K562 (cell line): Measurements from ENCODE around the gene TBXA2R. TPM values are rescaled to one million over a fixed set of nuclear protein-coding genes. Genes with fewer than 3 reads are reported as not detected.

ENCODE experiments used
- ATAC-seq: fragments of 200-7000 bp; cut with Tn5 transposase; 3 replicates; pipeline ENCODE4 v1.9.1; 2020; ENCODE audit warnings: moderate library complexity
- BruUV-seq: library from RNA; stranded (reverse); fragments of 400-500 nt; replicated peaks from 2 replicates; lab custom pipeline; 2021; lab: Mats Ljungman, UMichigan
- CTCF ChIA-PET: fragments of 300-600 bp; formaldehyde crosslinking; extraction: SDS; loops from one replicate; lab custom pipeline; 2021; ENCODE audit warnings: low intra/inter-chr PET ratio; lab: Yijun Ruan, JAX
- POLR2A ChIA-PET: fragments of 300-600, 350-650 bp; sonication (Branson Sonifier 250); formaldehyde crosslinking; extraction: SDS; loops from one replicate; lab custom pipeline; 2021; ENCODE audit warnings: antibody characterized with exemption, inconsistent platforms; lab: Yijun Ruan, JAX
- DNase-seq, 4 experiments: peaks; one replicate each; pipeline versions ENCODE4 v3.0.0 to v3.0.0-alpha.2; 2011 to 2018; ENCODE audit warnings: low spot score in 3 of 4, mixed read lengths in 3 of 4; ENCODE audit errors: extremely low read depth in 1 of 4
- FAIRE-seq: peaks from 2 replicates; lab custom pipeline; 2011; peaks lifted over from hg19 to GRCh38; lab: Jason Lieb, UNC
- H2AFZ ChIP-seq: 2 replicates; pipeline ENCODE4 v1.6.0; 2011; ENCODE audit warnings: low read depth, low read length, control low read depth, inconsistent platforms
- H3K27ac ChIP-seq: fragments of 200-600 bp; 3 replicates; pipeline ENCODE4 v1.8.0; 2011; ENCODE audit warnings: low read depth, mild to moderate bottlenecking, control low read depth, inconsistent platforms, low read length, moderate library complexity, mixed read lengths; ENCODE audit errors: extremely low read depth
- H3K27me3 ChIP-seq, 2 experiments: fragments of 300-600 bp in 1 of 2; 2 replicates in 1 of 2; 3 replicates in 1 of 2; pipeline versions ENCODE4 v1.6.0 to v1.8.0; 2011; ENCODE audit warnings: inconsistent platforms in 2 of 2, low read length in 2 of 2, mild to moderate bottlenecking in 1 of 2, mixed read lengths in 1 of 2, moderate library complexity in 1 of 2; ENCODE audit not compliant: control insufficient read depth in 2 of 2, insufficient read depth in 2 of 2
- H3K36me3 ChIP-seq: fragments of 300-600 bp; 3 replicates; pipeline ENCODE4 v1.8.0; 2011; ENCODE audit warnings: mild to moderate bottlenecking, low read length, inconsistent platforms; ENCODE audit not compliant: control insufficient read depth, insufficient read depth
- H3K4me1 ChIP-seq, 2 experiments: fragments of 200-600 bp in 1 of 2; replicated peaks in 1 of 2; 2 replicates in 1 of 2; 3 replicates in 1 of 2; pipeline versions ENCODE4 v1.5.1 to v1.8.0; 2011; ENCODE audit warnings: inconsistent platforms in 2 of 2, low read length in 2 of 2, mild to moderate bottlenecking in 1 of 2, mixed read lengths in 1 of 2, moderate library complexity in 1 of 2; ENCODE audit not compliant: control insufficient read depth in 2 of 2, insufficient read depth in 2 of 2
- H3K4me2 ChIP-seq: 2 replicates; pipeline ENCODE4 v1.6.1; 2011; ENCODE audit warnings: low read length, control low read depth, inconsistent platforms, mixed read lengths; ENCODE audit not compliant: insufficient read depth
- H3K4me3 ChIP-seq: fragments of 200-600 bp; sonication (generic), shearing (Covaris generic); 2 replicates; pipeline ENCODE4 v1.5.1; 2016; ENCODE audit warnings: control low read depth, inconsistent platforms
- H3K79me2 ChIP-seq: fragments of 200-600 bp; 3 replicates; pipeline ENCODE4 v1.8.0; 2011; ENCODE audit warnings: low read length, inconsistent platforms; ENCODE audit not compliant: control insufficient read depth, insufficient read depth
- H3K9ac ChIP-seq, 2 experiments: 2 replicates each; pipeline versions ENCODE4 v1.6.0 to v1.6.1; 2011; ENCODE audit warnings: low read depth in 2 of 2, low read length in 2 of 2, control low read depth in 1 of 2, inconsistent platforms in 1 of 2, mild to moderate bottlenecking in 1 of 2, mixed read lengths in 1 of 2; ENCODE audit not compliant: insufficient read depth in 1 of 2
- H3K9me1 ChIP-seq: one replicate; pipeline ENCODE4 v1.6.0; 2011; ENCODE audit warnings: inconsistent platforms, mild to moderate bottlenecking, low read length, moderate library complexity; ENCODE audit not compliant: control insufficient read depth, insufficient read depth
- H3K9me3 ChIP-seq: replicated peaks from 2 replicates; pipeline ENCODE4 v1.5.1; 2011; ENCODE audit warnings: low read depth, low read length, inconsistent platforms; ENCODE audit not compliant: control insufficient read depth, insufficient read depth
- H4K20me1 ChIP-seq: replicated peaks from 2 replicates; pipeline ENCODE4 v1.6.1; 2011; ENCODE audit warnings: low read length, inconsistent platforms, mixed read lengths; ENCODE audit not compliant: control insufficient read depth, insufficient read depth
- CCAR2 ChIP-seq: fragments of 200-400 bp; formaldehyde crosslinking; IDR thresholded peaks from 2 replicates; pipeline ENCODE4 v1.6.1; 2017; ENCODE audit warnings: mild to moderate bottlenecking, low read depth, low read length
- ESRRA ChIP-seq: fragments of 450-650 bp; IDR thresholded peaks from 2 replicates; pipeline ENCODE4 v1.6.1; 2014; ENCODE audit warnings: low read depth, mild to moderate bottlenecking, moderate library complexity, borderline replicate concordance
- FOXA1 ChIP-seq: fragments of 450-650 bp; IDR thresholded peaks from 2 replicates; pipeline ENCODE4 v1.6.1; 2016; ENCODE audit warnings: mild to moderate bottlenecking, borderline replicate concordance
- GABPB1 ChIP-seq: sonication (generic); formaldehyde crosslinking; IDR thresholded peaks from 2 replicates; pipeline ENCODE4 v1.8.0; 2022; ENCODE audit warnings: mild to moderate bottlenecking, missing genetic modification reagents
- KDM1A ChIP-seq, 2 experiments: fragments of 450-650 bp; IDR thresholded peaks; 2 replicates each; pipeline ENCODE4 v1.6.1; 2016; ENCODE audit warnings: mild to moderate bottlenecking in 2 of 2
- MYBL2 ChIP-seq, 2 experiments: fragments of 450-650 bp in 1 of 2; sonication (generic) in 1 of 2; formaldehyde crosslinking in 1 of 2; IDR thresholded peaks; 2 replicates each; pipeline versions ENCODE4 v1.6.1 to v1.8.1; 2017 to 2022; ENCODE audit warnings: borderline replicate concordance in 1 of 2, inconsistent platforms in 1 of 2, low read depth in 1 of 2, mild to moderate bottlenecking in 1 of 2, missing genetic modification reagents in 1 of 2, moderate library complexity in 1 of 2
- NFATC3 ChIP-seq: fragments of 450-650 bp; IDR thresholded peaks from 2 replicates; pipeline ENCODE4 v1.6.1; 2017; ENCODE audit warnings: mild to moderate bottlenecking
- PTBP1 ChIP-seq: fragments of 200-400 bp; formaldehyde crosslinking; IDR thresholded peaks from 2 replicates; pipeline ENCODE4 v1.6.1; 2017; ENCODE audit warnings: low read depth, low read length
- SIX5 ChIP-seq, 2 experiments: IDR thresholded peaks; 2 replicates each; pipeline ENCODE4 v1.6.1; 2011; ENCODE audit warnings: low read length in 2 of 2, borderline replicate concordance in 1 of 2, low read depth in 1 of 2, mild to moderate bottlenecking in 1 of 2, moderate library complexity in 1 of 2; ENCODE audit not compliant: insufficient read depth in 1 of 2
- SMAD4 ChIP-seq: fragments of 250-450 bp; sonication (Bioruptor Pico); conservative IDR thresholded peaks from 2 replicates; pipeline ENCODE4 v1.8.0; 2021; ENCODE audit warnings: inconsistent platforms, mild to moderate bottlenecking, moderate library complexity
- TAF1 ChIP-seq: IDR thresholded peaks from 2 replicates; pipeline ENCODE4 v1.6.1; 2011; ENCODE audit warnings: mild to moderate bottlenecking, low read length, moderate library complexity; ENCODE audit not compliant: insufficient read depth, control insufficient read depth, severe bottlenecking; ENCODE audit errors: extremely low read depth
- TAF15 ChIP-seq: fragments of 200-400 bp; formaldehyde crosslinking; IDR thresholded peaks from 2 replicates; pipeline ENCODE4 v1.6.1; 2017; ENCODE audit warnings: mild to moderate bottlenecking, low read depth, low read length, moderate library complexity
- XRCC4 ChIP-seq: IDR thresholded peaks from one replicate; pipeline ENCODE4 v1.6.1; 2011; ENCODE audit not compliant: insufficient read depth, insufficient read length; ENCODE audit errors: extremely low read depth
- ZKSCAN8 ChIP-seq: fragments of 200-800 bp; sonication (Bioruptor generic); IDR thresholded peaks from 2 replicates; pipeline ENCODE4 v1.6.1; 2016; ENCODE audit warnings: missing genetic modification characterization, missing compliant biosample characterization
- ZNF324 ChIP-seq: fragments of 250-450 bp; sonication (Bioruptor Pico); IDR thresholded peaks from 2 replicates; pipeline ENCODE4 v1.4.0; 2020; ENCODE audit warnings: mild to moderate bottlenecking
- ZNF444 ChIP-seq: fragments of 250-450 bp; sonication (Bioruptor Pico); IDR thresholded peaks from 2 replicates; pipeline ENCODE4 v1.4.0; 2020; ENCODE audit warnings: mild to moderate bottlenecking, moderate library complexity
- ZNF830 ChIP-seq: fragments of 250-450 bp; sonication (Bioruptor Pico); IDR thresholded peaks from 2 replicates; pipeline ENCODE4 v1.5.0; 2021; ENCODE audit warnings: mild to moderate bottlenecking
- WGBS: fragments of 100-300 bp; shearing (Covaris generic); methylation state at CpG from one replicate; pipeline ENCODE4 v1.1.6; 2016; ENCODE audit warnings: low coverage, mixed read lengths; ENCODE audit not compliant: insufficient coverage; ENCODE audit errors: missing lambda C conversion rate; 5-methylcytosine and 5-hydroxymethylcytosine counted together
- in situ Hi-C: fragments of 300-500 bp; cut with MboI; formaldehyde crosslinking; loops from 4 replicates; pipeline ENCODE4 v1.15.0; 2018; ENCODE audit warnings: inconsistent platforms, mixed read lengths
- intact Hi-C: fragments of 100-400 bp; cut with micrococcal nuclease; formaldehyde crosslinking; loops from 2 replicates; pipeline ENCODE4 v1.14.2; 2022
- polyA plus RNA-seq, 8 experiments: library from polyadenylated mRNA; depleted of rRNA in 4 of 8; stranded (reverse) in 5 of 8; unstranded in 3 of 8; fragments of >200 nt; fragmentation: Nextera tagmentation in 2 of 8; fragmentation: Illumina TruSeq in 1 of 8; extraction: Ambion mirVana in 2 of 8; extraction: Trizol in 1 of 8; gene quantifications; 2 replicates each; pipeline versions ENCODE4 v1.2.1 to v1.2.3, GENCODE V29; 2011 to 2014; ENCODE audit warnings: inconsistent platforms in 1 of 8, missing spikeins in 1 of 8
- total RNA-seq, 7 experiments: library from RNA; depleted of rRNA in 6 of 7; stranded (reverse); fragments of >200 nt in 6 of 7; fragmentation: Illumina TruSeq in 2 of 7; extraction: Trizol in 2 of 7; gene quantifications; 2 replicates each; pipeline versions ENCODE4 v1.2.1 to v1.2.3, GENCODE V29; 2011 to 2021; ENCODE audit warnings: low replicate concordance in 1 of 7
- TF ChIP-seq, protein P1 (sequence below): sonication (generic); formaldehyde crosslinking; IDR thresholded peaks from 2 replicates; pipeline ENCODE4 v1.8.1; 2023; ENCODE audit warnings: mild to moderate bottlenecking, missing genetic modification reagents
- TF ChIP-seq, protein P2 (sequence below): fragments of 250-450 bp; sonication (Bioruptor Pico); IDR thresholded peaks from 2 replicates; pipeline ENCODE4 v1.5.0; 2022; ENCODE audit warnings: mild to moderate bottlenecking

Gene TBXA2R
- total and polyA plus RNA-seq, 9 of the 15 experiments (the other 6 are each of a cell fraction or from before 2014, with no cell fraction given), result 1.5 to 24.0 (median 2.8) TPM

DNA sequence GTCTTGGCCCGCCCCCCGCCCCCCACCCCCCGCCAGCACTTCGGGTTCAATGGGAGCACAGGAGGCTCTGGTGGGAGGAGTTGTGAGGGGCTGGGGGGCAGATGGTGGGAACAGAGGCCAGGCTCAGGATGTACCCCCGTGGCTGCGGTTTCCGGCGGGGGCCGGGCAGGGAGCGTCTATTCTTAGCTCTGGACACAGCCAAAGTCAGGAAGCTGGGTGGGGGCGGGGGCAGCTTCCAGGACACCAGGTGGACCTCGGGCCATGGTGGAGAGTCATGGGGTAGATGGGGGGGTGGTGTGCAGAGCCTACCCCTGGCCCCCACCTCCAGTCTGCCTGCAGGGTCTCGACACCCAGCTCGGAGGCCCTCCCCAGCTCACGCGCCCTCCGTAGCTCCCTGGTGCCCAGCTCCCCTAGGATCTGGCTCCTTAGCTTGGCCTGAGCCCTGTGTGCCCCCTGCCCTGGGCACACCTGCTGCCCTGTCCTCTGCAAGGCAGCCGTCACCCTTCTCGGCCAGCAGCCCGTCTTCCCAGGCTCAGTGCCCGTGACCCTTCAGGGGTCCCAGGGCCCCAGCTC is 2.2 kb upstream of the TBXA2R start:
- DNase-seq (peak; percentile 49 to 88 (median 66)), FAIRE-seq (no peak), ATAC-seq (peak; percentile 4; the same call in 2 of the 3 replicates)
- Histone ChIP-seq H4K20me1 (no peaks in the 10 kb centered on the region), H3K9ac (peak overlapping the region; percentile 87 to 92; a peak in 3 of 4 replicates), H3K27me3 (no peaks in the 10 kb centered on the region), H3K36me3 (peaks cover 49% of the 10 kb centered on the region), H3K4me3 (no peak overlapping the region), H3K4me2 (peak overlapping the region; percentile 91), H3K27ac (peak overlapping the region; percentile 98), H3K9me3 (no peaks in the 10 kb centered on the region; the same call in 1 of the 2 replicates), H3K4me1 (peaks cover 42 to 98% of the 10 kb centered on the region in 2 experiments), H3K79me2 (peaks cover 48% of the 10 kb centered on the region), H3K9me1 (no peaks in the 10 kb centered on the region), H2AFZ (no peak overlapping the region; the same call in 1 of the 2 replicates)
- in situ Hi-C loops, result no loop called here
- POLR2A ChIA-PET, result interaction anchor here (0.5 to 4.0 kb wide), 11 partner anchors 14 to 498 kb away, joined by 3 to 29 read pairs (median 4); partner anchors contain the start of gene MFSD12
- CTCF ChIA-PET, result no interaction called here
- intact Hi-C loops, result loop anchor here (10.0 kb wide), 1 partner anchor 64 kb away; no protein-coding TSS in a partner anchor
- no TSS peak for BruUV-seq
- 34% methylated on average over 17 of the region's 21 CpGs for WGBS
- TF ChIP-seq ZNF444 (CRISPR knock-in tag) (no peak), FOXA1 (no peak), XRCC4 (no peak), MYBL2 (IDR thresholded peaks at IDR 0.05; ENCODE audit: low read depth) (no peak), MYBL2 (CRISPR knock-in tag; IDR thresholded peaks at IDR 0.05; ENCODE audit: borderline replicate concordance) (no peak), ZNF830 (no peak), ZNF324 (no peak), TAF1 (no peak), ESRRA (no peak), CCAR2 (no peak), KDM1A (IDR thresholded peaks at IDR 0.05) (peak in 1 of 2 experiments; percentile 31; a peak in 1 of 4 replicates), PTBP1 (no peak), NFATC3 (no peak), GABPB1 (CRISPR knock-in tag) (peak; percentile 49), ZKSCAN8 (CRISPR knock-in tag) (no peak), SIX5 (IDR thresholded peaks at IDR 0.05; ENCODE audit: borderline replicate concordance in 1 of 2, insufficient read depth in 1 of 2, low read depth in 1 of 2, low read length in 2 of 2) (no peak), SMAD4 (0 out of 2 replicates have a peak, but pooled peaks have one; percentile 20), TAF15 (no peak)
- TF ChIP-seq, protein P1, sequence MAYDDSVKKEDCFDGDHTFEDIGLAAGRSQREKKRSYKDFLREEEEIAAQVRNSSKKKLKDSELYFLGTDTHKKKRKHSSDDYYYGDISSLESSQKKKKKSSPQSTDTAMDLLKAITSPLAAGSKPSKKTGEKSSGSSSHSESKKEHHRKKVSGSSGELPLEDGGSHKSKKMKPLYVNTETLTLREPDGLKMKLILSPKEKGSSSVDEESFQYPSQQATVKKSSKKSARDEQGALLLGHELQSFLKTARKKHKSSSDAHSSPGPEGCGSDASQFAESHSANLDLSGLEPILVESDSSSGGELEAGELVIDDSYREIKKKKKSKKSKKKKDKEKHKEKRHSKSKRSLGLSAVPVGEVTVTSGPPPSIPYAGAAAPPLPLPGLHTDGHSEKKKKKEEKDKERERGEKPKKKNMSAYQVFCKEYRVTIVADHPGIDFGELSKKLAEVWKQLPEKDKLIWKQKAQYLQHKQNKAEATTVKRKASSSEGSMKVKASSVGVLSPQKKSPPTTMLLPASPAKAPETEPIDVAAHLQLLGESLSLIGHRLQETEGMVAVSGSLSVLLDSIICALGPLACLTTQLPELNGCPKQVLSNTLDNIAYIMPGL (CRISPR knock-in tag), result no peak
- TF ChIP-seq, protein P2, sequence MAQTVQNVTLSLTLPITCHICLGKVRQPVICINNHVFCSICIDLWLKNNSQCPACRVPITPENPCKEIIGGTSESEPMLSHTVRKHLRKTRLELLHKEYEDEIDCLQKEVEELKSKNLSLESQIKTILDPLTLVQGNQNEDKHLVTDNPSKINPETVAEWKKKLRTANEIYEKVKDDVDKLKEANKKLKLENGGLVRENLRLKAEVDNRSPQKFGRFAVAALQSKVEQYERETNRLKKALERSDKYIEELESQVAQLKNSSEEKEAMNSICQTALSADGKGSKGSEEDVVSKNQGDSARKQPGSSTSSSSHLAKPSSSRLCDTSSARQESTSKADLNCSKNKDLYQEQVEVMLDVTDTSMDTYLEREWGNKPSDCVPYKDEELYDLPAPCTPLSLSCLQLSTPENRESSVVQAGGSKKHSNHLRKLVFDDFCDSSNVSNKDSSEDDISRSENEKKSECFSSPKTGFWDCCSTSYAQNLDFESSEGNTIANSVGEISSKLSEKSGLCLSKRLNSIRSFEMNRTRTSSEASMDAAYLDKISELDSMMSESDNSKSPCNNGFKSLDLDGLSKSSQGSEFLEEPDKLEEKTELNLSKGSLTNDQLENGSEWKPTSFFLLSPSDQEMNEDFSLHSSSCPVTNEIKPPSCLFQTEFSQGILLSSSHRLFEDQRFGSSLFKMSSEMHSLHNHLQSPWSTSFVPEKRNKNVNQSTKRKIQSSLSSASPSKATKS, result no peak
